ENCODE measurements around the gene CRYBG2. TPM values are rescaled to one million over a fixed set of nuclear protein-coding genes. Genes with fewer than 3 reads are reported as not detected.

CRYBG2 gene
- polyA plus RNA-seq, 3 donors = 0.52 TPM; not detected in 2

GRCh38 chr1:26363549-26364448, 9.9 kb upstream of the CRYBG2 start:
- Mint-ChIP-seq H3K4me1 (peaks cover 27% of the 10 kb centered on the region), H3K27me3 (ENCODE audit: low read depth in 3 of 3) (peaks cover 42 to 72% (median 54%) of the 10 kb centered on the region in 3 donors), H3K4me3 (peak overlapping the region in 1 of 2 donors; percentile 55), H3K27ac (no peak overlapping the region), H3K36me3 (peaks cover 0 to 3% of the 10 kb centered on the region in 2 donors), H3K9me3 (peaks cover 0 to 19% (median 3%) of the 10 kb centered on the region in 7 donors)
- no peaks in the 10 kb centered on the region for H4K20me1 ChIP-seq (ENCODE audit: insufficient read depth, low read length)
- intact Hi-C loops (cut with micrococcal nuclease) = loop anchor here (5.0 kb wide), 1 partner anchor 256 kb away; no protein-coding TSS in a partner anchor
- no peak overlapping the region for H3K27ac ChIP-seq (ENCODE audit: low read depth in 1 of 2, low read length in 2 of 2)
- H3K27me3 ChIP-seq (ENCODE audit: control insufficient read depth in 2 of 2, insufficient read depth in 2 of 2, low read length in 2 of 2) = peaks cover 17 to 49% of the 10 kb centered on the region in 2 donors
- no peak overlapping the region for H3K9ac ChIP-seq (ENCODE audit: insufficient read depth, low read length, poor library complexity, severe bottlenecking)
- DNase-seq = peak; percentile 66 to 74 (median 69)
- no peak overlapping the region for H3K4me2 ChIP-seq (replicated peaks; ENCODE audit: extremely low read depth, low read length, poor library complexity, severe bottlenecking)
- peaks cover 10 to 12% of the 10 kb centered on the region in 2 donors for H3K4me1 ChIP-seq (ENCODE audit: control insufficient read depth in 1 of 2, insufficient read depth in 2 of 2, low read length in 2 of 2)
- H3K36me3 ChIP-seq (replicated peaks in 1 of 2; ENCODE audit: control insufficient read depth in 1 of 2, insufficient read depth in 2 of 2, low read length in 2 of 2) = no peaks in the 10 kb centered on the region
- peak; percentile 94 for TF ChIP-seq CTCF (IDR thresholded peaks at IDR 0.05)
- 39% methylated on average over 22 of the region's 26 CpGs for WGBS (ENCODE audit: insufficient coverage)
- H2AFZ ChIP-seq (ENCODE audit: insufficient read depth, low read depth, low read length, poor library complexity, severe bottlenecking) = no peak overlapping the region
- H3K9me3 ChIP-seq (replicated peaks in 1 of 2; ENCODE audit: control insufficient read depth in 1 of 2, insufficient read depth in 1 of 2, low read length in 2 of 2) = no peaks in the 10 kb centered on the region
- H3K79me2 ChIP-seq (ENCODE audit: insufficient read depth, low read length) = no peaks in the 10 kb centered on the region
- H3K4me3 ChIP-seq (replicated peaks in 1 of 3; ENCODE audit: low read depth in 2 of 3, low read length in 3 of 3) = no peak overlapping the region

GRCh38 chr1:26362331-26362730, 8.4 kb upstream of the CRYBG2 start:
- Mint-ChIP-seq H3K27ac (no peak overlapping the region), H3K36me3 (peaks cover 0 to 3% of the 10 kb centered on the region in 2 donors), H3K4me1 (peaks cover 29% of the 10 kb centered on the region), H3K27me3 (ENCODE audit: low read depth in 3 of 3) (peaks cover 56 to 84% (median 66%) of the 10 kb centered on the region in 3 donors), H3K4me3 (peak overlapping the region in 1 of 2 donors; percentile 26), H3K9me3 (peaks cover 0 to 21% (median 3%) of the 10 kb centered on the region in 7 donors)
- Histone ChIP-seq H3K9me3 (replicated peaks in 1 of 2; ENCODE audit: control insufficient read depth in 1 of 2, insufficient read depth in 1 of 2, low read length in 2 of 2) (no peaks in the 10 kb centered on the region), H3K27ac (ENCODE audit: low read depth in 1 of 2, low read length in 2 of 2) (no peak overlapping the region), H2AFZ (ENCODE audit: insufficient read depth, low read depth, low read length, poor library complexity, severe bottlenecking) (no peak overlapping the region), H3K79me2 (ENCODE audit: insufficient read depth, low read length) (no peaks in the 10 kb centered on the region), H3K36me3 (replicated peaks in 1 of 2; ENCODE audit: control insufficient read depth in 1 of 2, insufficient read depth in 2 of 2, low read length in 2 of 2) (no peaks in the 10 kb centered on the region), H4K20me1 (ENCODE audit: insufficient read depth, low read length) (no peaks in the 10 kb centered on the region), H3K4me1 (ENCODE audit: control insufficient read depth in 1 of 2, insufficient read depth in 2 of 2, low read length in 2 of 2) (peaks cover 10 to 12% of the 10 kb centered on the region in 2 donors), H3K27me3 (ENCODE audit: control insufficient read depth in 2 of 2, insufficient read depth in 2 of 2, low read length in 2 of 2) (peaks cover 24 to 58% of the 10 kb centered on the region in 2 donors), H3K9ac (ENCODE audit: insufficient read depth, low read length, poor library complexity, severe bottlenecking) (no peak overlapping the region), H3K4me2 (replicated peaks; ENCODE audit: extremely low read depth, low read length, poor library complexity, severe bottlenecking) (no peak overlapping the region), H3K4me3 (replicated peaks in 1 of 3; ENCODE audit: low read depth in 2 of 3, low read length in 3 of 3) (no peak overlapping the region)
- intact Hi-C loops (cut with micrococcal nuclease) = loop anchor here (5.0 kb wide), 1 partner anchor 255 kb away; no protein-coding TSS in a partner anchor
- WGBS (ENCODE audit: insufficient coverage) = 100% methylated on average over 3 of the region's 3 CpGs
- DNase-seq = no peak
- no peak for TF ChIP-seq CTCF (IDR thresholded peaks at IDR 0.05)

Data from CD14-positive monocyte (primary cell).